Esophagus muscularis mucosa (tissue), 4 donors: ENCODE data around the gene EPPIN. TPM values are rescaled to one million over a fixed set of nuclear protein-coding genes. Genes with fewer than 3 reads are reported as not detected.

ENCODE experiments used
- DNase-seq: peaks from one replicate; pipeline ENCODE4 v3.0.0-alpha.2; 2017; ENCODE audit errors: extremely low spot score
- H3K27ac ChIP-seq, 4 donors: fragments of 200-600 bp; sonication (generic); replicated peaks in 1 of 4; 1 replicate in 3 of 4; 2 replicates in 1 of 4; pipeline ENCODE4 v1.5.1; 2016 to 2019; ENCODE audit warnings: mild to moderate bottlenecking in 1 of 4
- H3K27me3 ChIP-seq, 4 donors: fragments of 200-600 bp; sonication (generic); one replicate each; pipeline versions ENCODE4 v1.5.1 to v1.6.0; 2016 to 2019
- H3K36me3 ChIP-seq, 4 donors: fragments of 200-600 bp; sonication (generic); one replicate each; pipeline ENCODE4 v1.5.1; 2016 to 2019
- H3K4me1 ChIP-seq, 4 donors: fragments of 200-600 bp; sonication (generic); one replicate each; pipeline ENCODE4 v1.5.1; 2016 to 2019
- H3K4me3 ChIP-seq, 4 donors: fragments of 200-600 bp; sonication (generic); 1 replicate in 2 of 4; 2 replicates in 2 of 4; pipeline ENCODE4 v1.5.1; 2016 to 2019; ENCODE audit warnings: mild to moderate bottlenecking in 4 of 4, moderate library complexity in 1 of 4
- H3K9me3 ChIP-seq, 4 donors: fragments of 200-600 bp; sonication (generic); 1 replicate in 3 of 4; 2 replicates in 1 of 4; pipeline ENCODE4 v1.5.1; 2016 to 2019
- CTCF ChIP-seq, 3 experiments: fragments of 200-600 bp in 2 of 3; fragments of 450-650 bp in 1 of 3; sonication (generic) in 2 of 3; IDR thresholded peaks; one replicate each; pipeline ENCODE4 v1.5.1; 2017 to 2019; ENCODE audit warnings: antibody characterized with exemption in 3 of 3, mild to moderate bottlenecking in 2 of 3, moderate library complexity in 1 of 3
- EP300 ChIP-seq: sonication (generic); formaldehyde crosslinking; IDR thresholded peaks from one replicate; pipeline ENCODE4 v1.6.1; 2017; ENCODE audit warnings: antibody characterized with exemption
- POLR2A ChIP-seq: fragments of 450-650 bp; IDR thresholded peaks from one replicate; pipeline ENCODE4 v1.6.1; 2017; ENCODE audit warnings: antibody characterized with exemption, moderate library complexity, mild to moderate bottlenecking, low read depth
- POLR2AphosphoS5 ChIP-seq, 2 donors: sonication (generic); formaldehyde crosslinking; IDR thresholded peaks; one replicate each; pipeline ENCODE4 v1.6.1; 2017; ENCODE audit warnings: antibody characterized with exemption in 2 of 2
- WGBS: methylation state at CpG from one replicate; pipeline ENCODE4 v1.1.5; 2018; 5-methylcytosine and 5-hydroxymethylcytosine counted together
- intact Hi-C: fragments of 100-400 bp; cut with DNase I; formaldehyde crosslinking; loops from one replicate; pipeline ENCODE4 v1.15.1; 2023
- total RNA-seq, 4 donors: library from RNA; depleted of rRNA; stranded (reverse); fragments of >200 nt; gene quantifications; one replicate each; pipeline versions ENCODE4 v1.1.0 to v1.2.1, GENCODE V29; 2016

Gene EPPIN
- not detected for total RNA-seq

- H3K4me1 ChIP-seq, result no peaks in the 10 kb centered on the region
- peaks cover 0 to 5% (median 0%) of the 10 kb centered on the region in 4 donors for H3K9me3 ChIP-seq
- peaks cover 0 to 7% (median 0%) of the 10 kb centered on the region in 4 donors for H3K27me3 ChIP-seq
- no peak within 1 kb of the TSS for H3K27ac ChIP-seq
- intact Hi-C loops, result loop anchor here (5.0 kb wide), 1 partner anchor 225 kb away; no protein-coding TSS in a partner anchor
- no peaks in the 10 kb centered on the region for H3K36me3 ChIP-seq
- DNase-seq, result peak; percentile 83
- WGBS, result 85% methylated on average over 4 of the region's 6 CpGs
- TF ChIP-seq POLR2A (no peak), POLR2AphosphoS5 (IDR thresholded peaks at IDR 0.05) (no peak), CTCF (IDR thresholded peaks at IDR 0.05) (no peak), EP300 (no peak)
- no peak within 1 kb of the TSS for H3K4me3 ChIP-seq
These were observed at the start of gene EPPIN for GRCh38 chr20:45547206-45547770. EPPIN (minus strand) TSS chr20:45547401; CDS start chr20:45547357, 44 bp downstream.

GRCh38 chr20:45595235-45595634 lies 48.0 kb upstream of the EPPIN start:
- H3K4me1 ChIP-seq, result no peaks in the 10 kb centered on the region
- TF ChIP-seq POLR2AphosphoS5 (IDR thresholded peaks at IDR 0.05) (no peak), POLR2A (no peak), CTCF (IDR thresholded peaks at IDR 0.05) (no peak), EP300 (no peak)
- WGBS, result 0% methylated on average over 1 of the region's 1 CpG
- H3K36me3 ChIP-seq, result no peaks in the 10 kb centered on the region
- peaks cover 0 to 7% (median 0%) of the 10 kb centered on the region in 4 donors for H3K9me3 ChIP-seq
- no peak overlapping the region for H3K4me3 ChIP-seq
- no peak overlapping the region for H3K27ac ChIP-seq
- intact Hi-C loops, result no loop called here
- peak; percentile 42 for DNase-seq
- H3K27me3 ChIP-seq, result peaks cover 0 to 36% (median 0%) of the 10 kb centered on the region in 4 donors

DNA sequence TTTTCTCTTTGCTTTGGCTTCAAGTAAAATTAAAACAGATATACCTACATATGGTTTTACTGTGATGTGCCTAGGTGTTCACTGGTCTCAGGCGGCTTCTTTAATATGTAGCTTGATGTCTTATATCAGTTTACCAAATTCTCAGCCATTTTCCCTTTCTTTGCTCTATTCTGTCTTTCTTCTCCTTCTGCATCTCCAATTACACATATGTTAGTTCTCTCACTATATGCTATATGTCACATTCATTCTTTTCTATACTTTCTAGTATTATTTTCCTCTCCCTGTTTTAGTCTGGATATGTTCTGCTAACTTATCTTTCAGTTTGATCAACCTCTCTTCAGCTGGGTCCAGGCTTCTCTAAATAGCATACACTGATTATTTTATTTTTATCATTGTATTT lies 46.3 kb upstream of the EPPIN start:
- Histone ChIP-seq H3K9me3 (peaks cover 0 to 7% (median 0%) of the 10 kb centered on the region in 4 donors), H3K27ac (no peak overlapping the region), H3K4me3 (no peak overlapping the region), H3K4me1 (no peaks in the 10 kb centered on the region), H3K36me3 (no peaks in the 10 kb centered on the region), H3K27me3 (peaks cover 0 to 27% (median 0%) of the 10 kb centered on the region in 4 donors)
- 0% methylated on average over 1 of the region's 1 CpG for WGBS
- TF ChIP-seq CTCF (IDR thresholded peaks at IDR 0.05), result no peak
- TF ChIP-seq POLR2A, result no peak
- intact Hi-C loops, result no loop called here
- no peak for DNase-seq

DNA sequence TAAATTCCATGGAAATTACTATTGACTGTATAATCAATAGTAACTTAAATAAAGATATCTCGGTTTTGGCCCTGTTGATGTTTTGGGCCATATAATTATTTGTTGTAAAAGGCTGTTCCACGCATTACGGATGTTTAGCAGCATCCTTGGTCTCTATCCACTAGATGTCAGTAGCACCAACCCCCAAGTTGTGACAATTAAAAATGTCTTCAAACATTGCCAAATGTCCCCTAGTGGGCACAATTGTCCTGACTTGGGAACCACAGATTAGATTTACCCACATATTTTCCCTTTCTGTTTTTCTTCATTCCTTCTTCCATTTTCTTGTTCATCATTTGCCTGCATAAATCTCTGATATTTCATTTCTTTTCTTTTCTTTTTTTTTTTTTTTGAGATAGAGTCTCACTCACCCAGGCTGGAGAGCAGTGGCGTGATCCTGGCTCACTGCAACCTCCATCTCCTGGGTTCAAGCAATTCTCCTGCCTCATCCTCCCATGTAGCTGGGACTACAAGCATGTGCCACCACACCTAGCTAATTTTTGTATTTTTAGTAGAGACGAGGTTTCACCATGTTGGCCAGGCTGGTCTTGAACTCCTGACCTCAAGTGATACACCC lies 45.5 kb upstream of the EPPIN start:
- 67% methylated on average over 5 of the region's 5 CpGs for WGBS
- no peak overlapping the region for H3K27ac ChIP-seq
- no peaks in the 10 kb centered on the region for H3K4me1 ChIP-seq
- H3K27me3 ChIP-seq, result peaks cover 0 to 18% (median 0%) of the 10 kb centered on the region in 4 donors
- peak in 1 of 3 experiments; percentile 24 for TF ChIP-seq CTCF (IDR thresholded peaks at IDR 0.05)
- no peak for TF ChIP-seq POLR2AphosphoS5 (IDR thresholded peaks at IDR 0.05)
- intact Hi-C loops, result no loop called here
- H3K36me3 ChIP-seq, result no peaks in the 10 kb centered on the region
- no peak overlapping the region for H3K4me3 ChIP-seq
- DNase-seq, result no peak
- peaks cover 0 to 7% (median 0%) of the 10 kb centered on the region in 4 donors for H3K9me3 ChIP-seq
